HEK293T (cell line): ENCODE measurements around the gene DVL3.

Experiments used
- CTCF ChIA-PET: fragments of 350-600 bp; formaldehyde crosslinking; extraction: SDS; loops from one replicate; lab custom pipeline; 2021; ENCODE audit warnings: antibody characterized with exemption, inconsistent platforms; lab: Yijun Ruan, JAX
- POLR2A ChIA-PET: fragments of 350-600 bp; formaldehyde crosslinking; extraction: SDS; loops from one replicate; lab custom pipeline; 2020; ENCODE audit warnings: antibody characterized with exemption, inconsistent platforms; lab: Yijun Ruan, JAX
- DNase-seq: peaks from one replicate; pipeline ENCODE4 v3.0.0; 2012; ENCODE audit warnings: mixed read lengths; ENCODE audit errors: extremely low spot score
- ARNT ChIP-seq: fragments of 450-650 bp; IDR thresholded peaks from 2 replicates; pipeline ENCODE4 v1.6.1; 2017; ENCODE audit warnings: mild to moderate bottlenecking
- BHLHE40 ChIP-seq: fragments of 450-650 bp; IDR thresholded peaks from 2 replicates; pipeline ENCODE4 v1.6.1; 2016; ENCODE audit warnings: mild to moderate bottlenecking, moderate library complexity, borderline replicate concordance
- CTBP1 ChIP-seq: fragments of 450-650 bp; IDR thresholded peaks from 2 replicates; pipeline ENCODE4 v1.6.1; 2016; ENCODE audit warnings: borderline replicate concordance
- FOXA1 ChIP-seq: fragments of 450-650 bp; IDR thresholded peaks from 2 replicates; pipeline ENCODE4 v1.6.1; 2016; ENCODE audit warnings: mild to moderate bottlenecking
- FOXK2 ChIP-seq: fragments of 450-650 bp; IDR thresholded peaks from 2 replicates; pipeline ENCODE4 v1.6.1; 2016; ENCODE audit warnings: mild to moderate bottlenecking
- FOXM1 ChIP-seq: fragments of 450-650 bp; IDR thresholded peaks from 2 replicates; pipeline ENCODE4 v1.6.1; 2017; ENCODE audit warnings: mild to moderate bottlenecking, borderline replicate concordance
- HDGF ChIP-seq: fragments of 450-650 bp; IDR thresholded peaks from 2 replicates; pipeline ENCODE4 v1.6.1; 2017; ENCODE audit warnings: antibody characterized with exemption, borderline replicate concordance
- L3MBTL2 ChIP-seq: fragments of 450-650 bp; conservative IDR thresholded peaks from 2 replicates; pipeline ENCODE4 v1.6.1; 2016; ENCODE audit warnings: mild to moderate bottlenecking
- LEF1 ChIP-seq: fragments of 450-650 bp; IDR thresholded peaks from 2 replicates; pipeline ENCODE4 v1.6.1; 2017; ENCODE audit warnings: mild to moderate bottlenecking, borderline replicate concordance
- NFRKB ChIP-seq: fragments of 450-650 bp; IDR thresholded peaks from 2 replicates; pipeline ENCODE4 v1.6.1; 2016; ENCODE audit warnings: mild to moderate bottlenecking, moderate library complexity
- PKNOX1 ChIP-seq: fragments of 450-650 bp; IDR thresholded peaks from 2 replicates; pipeline ENCODE4 v1.6.1; 2016
- SP1 ChIP-seq: fragments of 450-650 bp; IDR thresholded peaks from 2 replicates; pipeline ENCODE4 v1.6.1; 2017
- SUZ12 ChIP-seq: fragments of 450-650 bp; IDR thresholded peaks from 2 replicates; pipeline ENCODE4 v1.6.1; 2016; ENCODE audit warnings: mild to moderate bottlenecking
- TARDBP ChIP-seq: fragments of 450-650 bp; IDR thresholded peaks from 2 replicates; pipeline ENCODE4 v1.6.1; 2016
- ZNF384 ChIP-seq: fragments of 450-650 bp; IDR thresholded peaks from 2 replicates; pipeline ENCODE4 v1.6.1; 2016

Gene DVL3

GRCh38 chr3:184189421-184189820, 34.2 kb downstream of the DVL3 start:
- CTCF ChIA-PET, result no interaction called here
- DNase-seq, result no peak
- TF ChIP-seq L3MBTL2, result no peak
- TF ChIP-seq CTBP1, result no peak
- TF ChIP-seq FOXK2, result no peak
- no peak for TF ChIP-seq NFRKB
- TF ChIP-seq PKNOX1, result no peak
- TF ChIP-seq FOXA1, result no peak
- no peak for TF ChIP-seq ZNF384
- TF ChIP-seq HDGF, result no peak
- POLR2A ChIA-PET, result no interaction called here

- POLR2A ChIA-PET, result no interaction called here
- no peak for TF ChIP-seq ARNT
- TF ChIP-seq BHLHE40, result no peak
- no peak for TF ChIP-seq HDGF
- no peak for TF ChIP-seq SP1
- DNase-seq, result no peak
- CTCF ChIA-PET, result no interaction called here
These were observed 37.7 kb downstream of the DVL3 start for GRCh38 chr3:184192889-184193288.

- TF ChIP-seq LEF1, result no peak
- no peak for TF ChIP-seq FOXK2
- TF ChIP-seq SUZ12, result no peak
- TF ChIP-seq TARDBP, result no peak
- TF ChIP-seq FOXA1, result no peak
- TF ChIP-seq NFRKB, result no peak
- TF ChIP-seq FOXM1, result no peak
- no peak for TF ChIP-seq ZNF384
- no peak for TF ChIP-seq L3MBTL2
- no peak for TF ChIP-seq PKNOX1
- TF ChIP-seq CTBP1, result no peak
- TF ChIP-seq SP1, result no peak
- TF ChIP-seq HDGF, result no peak
- no peak for TF ChIP-seq ARNT
- ChIA-PET CTCF (interaction anchor here (0.6 kb wide), 1 partner anchor 20 kb away, joined by 8 read pairs; no protein-coding TSS in a partner anchor), POLR2A (interaction anchor here (1.6 kb wide), 1 partner anchor 8 kb away, joined by 6 read pairs; the partner anchor contains the start of gene ABCF3)
- DNase-seq, result no peak
These were observed 38.9 kb downstream of the DVL3 start for GRCh38 chr3:184193991-184194539.

GRCh38 chr3:184196536-184196935, 41.4 kb downstream of the DVL3 start:
- DNase-seq, result no peak
- ChIA-PET CTCF (no interaction called here), POLR2A (interaction anchor here (1.2 kb wide), 1 partner anchor 62 kb away, joined by 3 read pairs; the partner anchor contains the start of gene EIF2B5)
- TF ChIP-seq HDGF (no peak), SUZ12 (no peak), FOXA1 (no peak), NFRKB (no peak), BHLHE40 (no peak), FOXK2 (no peak), L3MBTL2 (no peak), PKNOX1 (no peak), ARNT (no peak), CTBP1 (no peak), SP1 (no peak)

GRCh38 chr3:184198509-184198908, 43.3 kb downstream of the DVL3 start:
- DNase-seq, result no peak
- POLR2A ChIA-PET, result no interaction called here
- CTCF ChIA-PET, result interaction anchor here (0.5 to 0.7 kb wide), 2 partner anchors 42 to 183 kb away, joined by 4 to 5 read pairs; no protein-coding TSS in a partner anchor
- TF ChIP-seq FOXM1 (no peak), L3MBTL2 (no peak), BHLHE40 (no peak), ZNF384 (no peak), HDGF (no peak), SUZ12 (no peak), NFRKB (no peak), PKNOX1 (no peak), FOXK2 (no peak), FOXA1 (no peak), LEF1 (no peak)

GRCh38 chr3:184200825-184201224, 45.6 kb downstream of the DVL3 start:
- DNase-seq, result no peak
- POLR2A ChIA-PET, result no interaction called here
- TF ChIP-seq LEF1, result no peak
- TF ChIP-seq SP1, result no peak
- TF ChIP-seq FOXM1, result no peak
- no peak for TF ChIP-seq L3MBTL2
- no peak for TF ChIP-seq NFRKB
- TF ChIP-seq CTBP1, result no peak
- no peak for TF ChIP-seq HDGF
- no peak for TF ChIP-seq TARDBP
- CTCF ChIA-PET, result no interaction called here
